Ishikawa (cell line): ENCODE data around the gene ATP7A.

Experiments
- CEBPB ChIP-seq: IDR thresholded peaks from 2 replicates; pipeline ENCODE4 v1.6.1; 2012
- CREB1 ChIP-seq: IDR thresholded peaks from 2 replicates; pipeline ENCODE4 v1.6.1; 2012; ENCODE audit warnings: low read depth
- EGR1 ChIP-seq: IDR thresholded peaks from 2 replicates; pipeline ENCODE4 v1.6.1; 2012
- EP300 ChIP-seq: IDR thresholded peaks from 2 replicates; pipeline ENCODE4 v1.6.1; 2012; ENCODE audit warnings: borderline replicate concordance
- FOXM1 ChIP-seq: IDR thresholded peaks from 2 replicates; pipeline ENCODE4 v1.6.1; 2012; ENCODE audit warnings: low read depth, borderline replicate concordance
- NFIC ChIP-seq: IDR thresholded peaks from 2 replicates; pipeline ENCODE4 v1.6.1; 2012
- RAD21 ChIP-seq: IDR thresholded peaks from 2 replicates; pipeline ENCODE4 v1.6.1; 2012; ENCODE audit warnings: low read depth
- TAF1 ChIP-seq: IDR thresholded peaks from 2 replicates; pipeline ENCODE4 v1.6.1; 2012; ENCODE audit warnings: low read depth, mild to moderate bottlenecking
- TCF12 ChIP-seq: IDR thresholded peaks from 2 replicates; pipeline ENCODE4 v1.6.1; 2012; ENCODE audit warnings: low read depth
- TEAD4 ChIP-seq: IDR thresholded peaks from 2 replicates; pipeline ENCODE4 v1.6.1; 2012
- YY1 ChIP-seq: IDR thresholded peaks from 2 replicates; pipeline ENCODE4 v1.6.1; 2012; ENCODE audit warnings: low read depth
- ZBTB7A ChIP-seq: IDR thresholded peaks from 2 replicates; pipeline ENCODE4 v1.6.1; 2012; ENCODE audit warnings: low read depth
- TF ChIP-seq, protein P1 (sequence below): IDR thresholded peaks from 2 replicates; pipeline ENCODE4 v1.6.1; 2012
- TF ChIP-seq, protein P2 (sequence below): IDR thresholded peaks from 2 replicates; pipeline ENCODE4 v1.6.1; 2012; ENCODE audit warnings: low read depth, mild to moderate bottlenecking
- TF ChIP-seq, protein P3 (sequence below): IDR thresholded peaks from 2 replicates; pipeline ENCODE4 v1.6.1; 2012

Gene ATP7A

DNA sequence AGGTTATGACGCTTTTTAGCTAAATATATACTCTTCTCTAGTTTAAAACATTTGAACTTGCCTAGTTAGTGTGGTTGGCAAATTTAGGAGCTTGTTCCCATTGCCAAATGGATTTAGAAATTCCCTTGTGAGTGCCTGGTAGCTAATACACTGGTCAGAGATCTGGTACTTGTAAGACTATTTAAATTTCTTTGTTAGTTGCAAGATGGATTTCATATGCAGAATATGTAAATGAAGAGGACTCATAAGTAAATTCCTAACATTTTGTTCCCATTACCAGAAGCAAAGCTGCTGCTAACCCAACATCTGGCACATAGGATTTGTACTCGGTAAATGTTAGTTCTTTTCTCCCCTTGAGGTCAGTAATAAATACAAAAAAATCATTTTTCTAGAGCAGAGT, 137.6 kb downstream of the ATP7A start:
- TF ChIP-seq, protein P1, sequence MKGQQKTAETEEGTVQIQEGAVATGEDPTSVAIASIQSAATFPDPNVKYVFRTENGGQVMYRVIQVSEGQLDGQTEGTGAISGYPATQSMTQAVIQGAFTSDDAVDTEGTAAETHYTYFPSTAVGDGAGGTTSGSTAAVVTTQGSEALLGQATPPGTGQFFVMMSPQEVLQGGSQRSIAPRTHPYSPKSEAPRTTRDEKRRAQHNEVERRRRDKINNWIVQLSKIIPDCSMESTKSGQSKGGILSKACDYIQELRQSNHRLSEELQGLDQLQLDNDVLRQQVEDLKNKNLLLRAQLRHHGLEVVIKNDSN, result no peak
- no peak for TF ChIP-seq NFIC

DNA sequence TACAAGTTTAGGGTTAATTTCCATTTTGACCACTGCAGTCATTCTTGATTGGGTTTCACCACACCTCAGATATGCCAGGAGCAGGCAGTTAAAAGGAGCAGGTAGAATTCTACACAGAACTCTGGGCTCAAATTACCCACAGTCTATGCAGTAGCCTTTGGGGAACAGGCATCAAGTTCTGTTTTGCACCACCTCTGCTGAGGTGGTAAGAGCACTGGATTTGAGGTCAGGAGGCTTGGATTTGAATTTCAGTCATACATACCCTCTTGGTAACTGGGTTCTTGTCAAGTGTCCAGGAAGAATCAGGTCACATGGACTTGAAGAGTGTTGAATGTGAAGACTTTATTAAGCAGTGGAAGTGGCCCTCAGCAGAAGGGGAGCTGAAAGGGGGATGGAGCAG, 153.2 kb downstream of the ATP7A start:
- no peak for TF ChIP-seq ZBTB7A
- no peak for TF ChIP-seq FOXM1
- TF ChIP-seq EP300, result no peak

DNA sequence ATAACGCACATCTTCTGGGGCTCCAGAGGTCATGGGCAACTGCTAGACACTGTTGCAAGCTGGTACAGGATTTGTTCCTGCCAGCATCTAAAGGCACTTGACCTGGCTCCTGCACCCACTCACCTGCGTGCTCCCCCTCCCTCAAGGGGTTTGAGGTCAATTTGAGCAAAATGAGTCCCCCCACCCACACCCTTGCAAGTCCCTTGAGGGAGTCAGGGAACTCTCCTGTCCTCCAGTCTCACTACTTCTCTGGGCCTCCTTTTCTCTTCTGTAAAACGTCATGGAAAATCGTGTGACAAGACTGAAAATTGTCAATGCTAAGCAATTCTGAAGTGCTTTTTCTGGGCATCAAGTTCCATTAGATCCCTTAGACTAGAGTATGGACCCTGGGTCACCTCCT, 153.7 kb downstream of the ATP7A start:
- TF ChIP-seq CREB1, result no peak
- no peak for TF ChIP-seq FOXM1
- TF ChIP-seq ZBTB7A, result no peak
- no peak for TF ChIP-seq NFIC
- TF ChIP-seq, protein P2, sequence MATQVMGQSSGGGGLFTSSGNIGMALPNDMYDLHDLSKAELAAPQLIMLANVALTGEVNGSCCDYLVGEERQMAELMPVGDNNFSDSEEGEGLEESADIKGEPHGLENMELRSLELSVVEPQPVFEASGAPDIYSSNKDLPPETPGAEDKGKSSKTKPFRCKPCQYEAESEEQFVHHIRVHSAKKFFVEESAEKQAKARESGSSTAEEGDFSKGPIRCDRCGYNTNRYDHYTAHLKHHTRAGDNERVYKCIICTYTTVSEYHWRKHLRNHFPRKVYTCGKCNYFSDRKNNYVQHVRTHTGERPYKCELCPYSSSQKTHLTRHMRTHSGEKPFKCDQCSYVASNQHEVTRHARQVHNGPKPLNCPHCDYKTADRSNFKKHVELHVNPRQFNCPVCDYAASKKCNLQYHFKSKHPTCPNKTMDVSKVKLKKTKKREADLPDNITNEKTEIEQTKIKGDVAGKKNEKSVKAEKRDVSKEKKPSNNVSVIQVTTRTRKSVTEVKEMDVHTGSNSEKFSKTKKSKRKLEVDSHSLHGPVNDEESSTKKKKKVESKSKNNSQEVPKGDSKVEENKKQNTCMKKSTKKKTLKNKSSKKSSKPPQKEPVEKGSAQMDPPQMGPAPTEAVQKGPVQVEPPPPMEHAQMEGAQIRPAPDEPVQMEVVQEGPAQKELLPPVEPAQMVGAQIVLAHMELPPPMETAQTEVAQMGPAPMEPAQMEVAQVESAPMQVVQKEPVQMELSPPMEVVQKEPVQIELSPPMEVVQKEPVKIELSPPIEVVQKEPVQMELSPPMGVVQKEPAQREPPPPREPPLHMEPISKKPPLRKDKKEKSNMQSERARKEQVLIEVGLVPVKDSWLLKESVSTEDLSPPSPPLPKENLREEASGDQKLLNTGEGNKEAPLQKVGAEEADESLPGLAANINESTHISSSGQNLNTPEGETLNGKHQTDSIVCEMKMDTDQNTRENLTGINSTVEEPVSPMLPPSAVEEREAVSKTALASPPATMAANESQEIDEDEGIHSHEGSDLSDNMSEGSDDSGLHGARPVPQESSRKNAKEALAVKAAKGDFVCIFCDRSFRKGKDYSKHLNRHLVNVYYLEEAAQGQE, result no peak
- no peak for TF ChIP-seq TAF1
- TF ChIP-seq EP300, result no peak
- TF ChIP-seq CEBPB, result no peak

DNA sequence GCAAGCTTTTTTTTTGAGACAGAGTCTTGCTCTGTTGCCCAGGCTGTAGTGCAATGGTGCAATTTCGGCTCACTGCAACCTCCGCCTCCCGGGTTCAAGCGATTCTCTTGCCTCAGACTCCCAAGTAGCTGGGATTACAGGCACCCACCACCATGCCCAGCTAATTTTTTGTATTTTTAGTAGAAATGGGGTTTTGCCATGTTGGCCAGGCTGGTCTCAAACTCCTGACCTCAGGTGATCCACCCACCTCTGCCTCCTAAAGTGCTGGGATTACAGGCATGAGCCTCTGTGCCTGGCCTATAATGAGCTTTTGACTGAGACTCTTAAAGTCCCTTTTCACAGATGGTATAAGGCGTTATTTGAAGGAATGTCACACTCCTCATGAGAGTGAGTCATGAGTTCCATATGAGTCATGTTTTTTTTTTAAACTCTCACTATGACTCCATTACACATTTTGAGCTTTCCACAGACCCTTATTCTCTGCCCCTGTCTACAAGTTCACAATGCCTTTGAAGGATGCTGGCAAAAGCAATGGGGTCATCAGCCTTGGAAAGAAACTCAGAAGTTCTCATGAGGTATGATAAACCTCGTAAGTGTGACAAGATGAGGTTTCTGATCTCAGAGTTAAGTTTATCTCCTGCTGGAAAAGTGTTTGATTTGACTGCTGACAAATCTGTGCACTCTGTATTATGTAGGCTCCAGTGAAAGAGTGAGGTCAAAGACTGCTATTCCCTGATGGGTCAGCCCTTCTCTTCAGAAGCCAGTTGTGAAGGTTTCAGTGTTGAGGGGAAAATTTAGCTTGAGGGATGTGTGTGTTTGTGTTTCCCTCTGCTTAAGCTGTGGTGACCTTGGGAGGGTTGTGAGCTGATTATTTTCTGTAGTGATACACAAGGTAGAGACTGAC, 154.5 kb downstream of the ATP7A start:
- TF ChIP-seq FOXM1, result peak; percentile 48; the same call in 1 of the 2 replicates

DNA sequence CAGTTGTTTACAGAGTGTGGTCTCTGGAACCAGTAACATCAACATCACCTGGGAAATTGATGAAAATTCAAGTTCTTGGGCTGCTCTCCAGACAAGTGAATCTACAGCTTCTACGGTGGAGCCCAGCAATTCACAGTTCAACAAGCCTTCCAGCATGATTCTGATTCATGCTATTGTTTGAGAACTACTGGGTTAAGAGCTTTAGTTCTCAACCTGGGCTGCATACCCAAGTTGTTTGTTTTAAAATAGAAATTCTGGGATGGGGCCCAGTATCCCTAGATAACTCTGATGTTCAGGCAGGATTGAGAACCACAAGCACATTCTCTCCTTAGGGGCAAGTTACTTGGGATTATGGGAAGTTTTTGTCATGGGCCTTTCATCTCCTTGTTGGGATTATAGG, 155.6 kb downstream of the ATP7A start:
- TF ChIP-seq, protein P1, result no peak
- TF ChIP-seq EP300, result no peak
- no peak for TF ChIP-seq ZBTB7A
- TF ChIP-seq CREB1, result no peak
- TF ChIP-seq CEBPB, result no peak
- no peak for TF ChIP-seq TCF12
- TF ChIP-seq, protein P2, result no peak
- no peak for TF ChIP-seq FOXM1
- TF ChIP-seq TAF1, result no peak
- TF ChIP-seq, protein P3, sequence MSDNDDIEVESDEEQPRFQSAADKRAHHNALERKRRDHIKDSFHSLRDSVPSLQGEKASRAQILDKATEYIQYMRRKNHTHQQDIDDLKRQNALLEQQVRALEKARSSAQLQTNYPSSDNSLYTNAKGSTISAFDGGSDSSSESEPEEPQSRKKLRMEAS, result no peak
- TF ChIP-seq EGR1, result no peak
- TF ChIP-seq NFIC, result no peak
- TF ChIP-seq TEAD4, result no peak
- no peak for TF ChIP-seq YY1

DNA sequence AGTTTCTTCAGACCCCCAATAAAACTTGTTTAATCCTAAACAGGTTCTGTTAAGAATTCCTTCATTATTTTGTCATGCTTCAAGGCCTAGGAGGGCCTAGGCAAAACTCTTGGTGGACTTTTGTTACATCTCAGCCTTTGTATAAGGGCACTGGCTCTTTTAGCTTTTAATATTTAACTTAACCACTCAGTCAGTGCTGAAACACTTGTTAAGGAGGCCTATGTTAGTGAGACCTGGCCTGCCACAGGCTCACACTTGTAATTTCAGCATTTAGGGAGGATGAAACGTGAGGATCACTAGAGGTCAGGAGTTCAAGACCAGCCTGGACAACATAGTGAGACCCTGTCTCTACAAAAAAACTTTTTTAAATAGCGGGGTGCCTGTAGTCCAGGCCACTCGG, 160.8 kb downstream of the ATP7A start:
- TF ChIP-seq NFIC (no peak), RAD21 (no peak), EP300 (no peak)

DNA sequence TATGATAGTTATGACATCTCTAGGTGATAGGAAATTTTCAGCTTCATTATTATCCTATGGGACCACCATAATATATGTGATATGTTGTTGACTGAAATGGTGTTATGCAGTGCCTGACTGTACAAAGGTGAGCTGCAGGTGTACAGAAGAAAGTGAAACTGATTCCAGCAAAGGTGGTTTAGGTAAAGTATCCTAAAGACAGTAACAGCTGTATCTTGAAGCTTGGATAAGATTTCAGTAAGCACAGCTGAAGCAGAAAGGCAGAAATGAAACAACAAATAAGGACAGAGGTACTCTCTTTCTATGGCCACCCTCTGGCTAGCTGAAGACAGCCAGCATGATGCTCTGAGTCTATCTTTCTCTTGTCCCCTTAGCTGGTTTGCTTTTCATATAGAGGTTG, 163.6 kb downstream of the ATP7A start:
- TF ChIP-seq EP300 (no peak), TEAD4 (no peak), FOXM1 (no peak), TAF1 (no peak), NFIC (no peak), CEBPB (no peak), RAD21 (no peak), YY1 (no peak), TCF12 (no peak), EGR1 (no peak), CREB1 (no peak)
- TF ChIP-seq, protein P3, result no peak
- TF ChIP-seq, protein P2, result no peak
- TF ChIP-seq, protein P1, result no peak
